H1 (cell line): ENCODE data around the gene MAD2L1BP. TPM values are rescaled to one million over a fixed set of nuclear protein-coding genes. Genes with fewer than 3 reads are reported as not detected.

Source experiments
- CTCF ChIA-PET: fragments of 300-600 bp; sonication (Branson Sonifier 250); formaldehyde crosslinking; loops from one replicate; lab custom pipeline; 2021; ENCODE audit not compliant: partially characterized antibody; lab: Charles Lee
- POLR2A ChIA-PET: fragments of 300-600 bp; sonication (Branson Sonifier 250); formaldehyde crosslinking; loops from one replicate; lab custom pipeline; 2021; ENCODE audit warnings: inconsistent platforms; ENCODE audit not compliant: partially characterized antibody; lab: Charles Lee
- DNase-seq, 2 experiments: peaks; one replicate each; pipeline versions ENCODE4 v3.0.0 to v3.0.0-alpha.2; 2010 to 2022; ENCODE audit warnings: low spot score in 2 of 2, low read depth in 1 of 2, mixed read lengths in 1 of 2
- FAIRE-seq: peaks from 2 replicates; lab custom pipeline; 2011; peaks lifted over from hg19 to GRCh38; lab: Jason Lieb, UNC
- H2AFZ ChIP-seq: 2 replicates; pipeline ENCODE4 v1.8.1; 2012; ENCODE audit warnings: low read length, inconsistent platforms
- H2AK5ac ChIP-seq: 2 replicates; pipeline ENCODE4 v1.6.1; 2013; ENCODE audit warnings: low read depth, low read length
- H2BK120ac ChIP-seq: replicated peaks from 2 replicates; pipeline ENCODE3; 2013; ENCODE audit warnings: low read depth, low read length, inconsistent platforms
- H2BK12ac ChIP-seq: 2 replicates; pipeline ENCODE4 v1.6.1; 2013; ENCODE audit warnings: low read depth, low read length
- H2BK15ac ChIP-seq: 2 replicates; pipeline ENCODE4 v1.6.1; 2013; ENCODE audit warnings: low read length
- H2BK20ac ChIP-seq: 2 replicates; pipeline ENCODE4 v1.6.1; 2013; ENCODE audit warnings: low read length
- H2BK5ac ChIP-seq: 2 replicates; pipeline ENCODE4 v1.6.1; 2013; ENCODE audit warnings: low read depth, low read length
- H3K14ac ChIP-seq: 2 replicates; pipeline ENCODE4 v1.6.1; 2013; ENCODE audit warnings: inconsistent platforms; ENCODE audit not compliant: insufficient read length
- H3K18ac ChIP-seq: 2 replicates; pipeline ENCODE4 v1.6.1; 2013; ENCODE audit warnings: low read length; ENCODE audit errors: extremely low read depth
- H3K23ac ChIP-seq: 2 replicates; pipeline ENCODE4 v1.6.1; 2013; ENCODE audit warnings: inconsistent platforms; ENCODE audit not compliant: insufficient read length
- H3K23me2 ChIP-seq: 2 replicates; pipeline ENCODE4 v1.6.1; 2013; ENCODE audit warnings: low read depth, low read length
- H3K27ac ChIP-seq: 2 replicates; pipeline ENCODE4 v1.6.1; 2011; ENCODE audit warnings: low read depth, low read length, inconsistent platforms
- H3K27me3 ChIP-seq, 4 experiments: replicated peaks in 1 of 4; 1 replicate in 1 of 4; 2 replicates in 3 of 4; pipeline versions ENCODE4 v1.6.1 to v1.8.1; 2011 to 2013; ENCODE audit warnings: low read length in 3 of 4, mild to moderate bottlenecking in 3 of 4, inconsistent platforms in 2 of 4, mixed read lengths in 2 of 4, moderate library complexity in 1 of 4; ENCODE audit not compliant: control insufficient read depth in 3 of 4, insufficient read depth in 3 of 4; ENCODE audit errors: extremely low read depth in 1 of 4
- H3K36me3 ChIP-seq, 4 experiments: 2 replicates each; pipeline versions ENCODE4 v1.6.1 to v1.8.1; 2011 to 2013; ENCODE audit warnings: mild to moderate bottlenecking in 4 of 4, low read length in 3 of 4, moderate library complexity in 2 of 4, control low read depth in 1 of 4, inconsistent platforms in 1 of 4; ENCODE audit not compliant: insufficient read depth in 4 of 4, control insufficient read depth in 2 of 4
- H3K4ac ChIP-seq: replicated peaks from 2 replicates; pipeline ENCODE3; 2013; ENCODE audit warnings: low read length, low read depth, mixed read lengths, inconsistent platforms; ENCODE audit not compliant: insufficient read length
- H3K4me1 ChIP-seq, 4 experiments: replicated peaks in 1 of 4; 1 replicate in 1 of 4; 2 replicates in 3 of 4; pipeline versions ENCODE4 v1.6.1 to v1.8.1; 2011 to 2013; ENCODE audit warnings: low read length in 3 of 4, inconsistent platforms in 2 of 4, mixed read lengths in 1 of 4; ENCODE audit not compliant: insufficient read depth in 4 of 4, control insufficient read depth in 3 of 4
- H3K4me2 ChIP-seq, 2 experiments: 2 replicates each; pipeline versions ENCODE4 v1.6.1 to v1.8.1; 2011 to 2013; ENCODE audit warnings: low read depth in 2 of 2, low read length in 2 of 2, control low read depth in 1 of 2, inconsistent platforms in 1 of 2, mild to moderate bottlenecking in 1 of 2; ENCODE audit not compliant: insufficient read depth in 1 of 2
- H3K4me3 ChIP-seq, 4 experiments: fragments of 200-600, 300-600 bp in 1 of 4; sonication (generic), shearing (Covaris generic), sonication (Bioruptor Twin) in 1 of 4; 2 replicates each; pipeline versions ENCODE4 v1.5.1 to v1.8.1; 2011 to 2016; ENCODE audit warnings: low read length in 4 of 4, low read depth in 3 of 4, control low read depth in 2 of 4, inconsistent platforms in 2 of 4, mild to moderate bottlenecking in 2 of 4, mixed read lengths in 1 of 4, moderate library complexity in 1 of 4; ENCODE audit not compliant: insufficient read depth in 2 of 4; ENCODE audit errors: extremely low read depth in 1 of 4
- H3K56ac ChIP-seq: replicated peaks from 2 replicates; pipeline ENCODE3; 2013; ENCODE audit warnings: low read depth, mild to moderate bottlenecking, mixed read lengths, low read length, inconsistent platforms; ENCODE audit not compliant: insufficient read length
- H3K79me1 ChIP-seq: 2 replicates; pipeline ENCODE4 v1.6.1; 2013; ENCODE audit warnings: low read depth, low read length, control low read depth
- H3K79me2 ChIP-seq, 2 experiments: 2 replicates each; pipeline versions ENCODE4 v1.6.1 to v1.8.1; 2012 to 2013; ENCODE audit warnings: low read length in 2 of 2, mild to moderate bottlenecking in 2 of 2, inconsistent platforms in 1 of 2; ENCODE audit not compliant: insufficient read depth in 2 of 2, control insufficient read depth in 1 of 2
- H3K9ac ChIP-seq, 4 experiments: replicated peaks in 1 of 4; 1 replicate in 1 of 4; 2 replicates in 3 of 4; pipeline versions ENCODE4 v1.6.1 to v1.8.1; 2011 to 2013; ENCODE audit warnings: low read depth in 3 of 4, low read length in 3 of 4, control low read depth in 2 of 4, mild to moderate bottlenecking in 2 of 4, moderate library complexity in 2 of 4, inconsistent platforms in 1 of 4; ENCODE audit errors: extremely low read depth in 1 of 4
- H3K9me3 ChIP-seq, 2 experiments: 2 replicates each; pipeline versions ENCODE4 v1.6.1 to v1.8.1; 2012 to 2013; ENCODE audit warnings: mild to moderate bottlenecking in 2 of 2, moderate library complexity in 2 of 2, control low read depth in 1 of 2, inconsistent platforms in 1 of 2, low read depth in 1 of 2, low read length in 1 of 2, mixed read lengths in 1 of 2; ENCODE audit not compliant: insufficient read depth in 2 of 2
- H4K20me1 ChIP-seq, 2 experiments: replicated peaks in 1 of 2; 2 replicates each; pipeline versions ENCODE3 to v1.8.1; 2011 to 2013; ENCODE audit warnings: inconsistent platforms in 2 of 2, low read length in 2 of 2, mild to moderate bottlenecking in 1 of 2; ENCODE audit not compliant: insufficient read depth in 2 of 2, control insufficient read depth in 1 of 2
- H4K5ac ChIP-seq: 2 replicates; pipeline ENCODE4 v1.6.1; 2013; ENCODE audit warnings: low read length, low read depth, mixed read lengths, inconsistent platforms; ENCODE audit not compliant: insufficient read length
- H4K8ac ChIP-seq: 2 replicates; pipeline ENCODE4 v1.8.0; 2013; ENCODE audit warnings: mild to moderate bottlenecking, moderate library complexity, low read length, inconsistent platforms; ENCODE audit not compliant: insufficient read depth; ENCODE audit errors: extremely low read depth
- H4K91ac ChIP-seq: replicated peaks from 2 replicates; pipeline ENCODE3; 2013; ENCODE audit warnings: low read length, mixed read lengths, inconsistent platforms; ENCODE audit not compliant: insufficient read length
- GTF2F1 ChIP-seq: IDR thresholded peaks from 2 replicates; pipeline ENCODE4 v1.6.1; 2012; ENCODE audit warnings: low read depth, low read length, improper control_type of control experiment, borderline replicate concordance
- HDAC6 ChIP-seq: IDR thresholded peaks from one replicate; pipeline ENCODE4 v1.7.1; 2012; ENCODE audit warnings: low read depth, mild to moderate bottlenecking, inconsistent platforms, low read length, moderate library complexity
- JUN ChIP-seq: IDR thresholded peaks from 2 replicates; pipeline ENCODE4 v1.6.1; 2011; ENCODE audit warnings: low read depth, mild to moderate bottlenecking, improper control_type of control experiment, low read length
- NANOG ChIP-seq: IDR thresholded peaks from 2 replicates; pipeline ENCODE4 v1.6.1; 2011; ENCODE audit warnings: low read length, low read depth, mild to moderate bottlenecking, inconsistent platforms; ENCODE audit not compliant: insufficient read depth, poor library complexity, severe bottlenecking
- NRF1 ChIP-seq: IDR thresholded peaks from 2 replicates; pipeline ENCODE4 v1.6.1; 2011; ENCODE audit warnings: mild to moderate bottlenecking, low read depth, low read length, improper control_type of control experiment
- POLR2A ChIP-seq, 2 experiments: IDR thresholded peaks; 1 replicate in 1 of 2; 2 replicates in 1 of 2; pipeline ENCODE4 v1.6.1; 2011; ENCODE audit warnings: low read depth in 2 of 2, low read length in 2 of 2, mild to moderate bottlenecking in 2 of 2; ENCODE audit errors: control extremely low read depth in 1 of 2
- SIN3A ChIP-seq, 2 experiments: IDR thresholded peaks in 1 of 2; conservative IDR thresholded peaks in 1 of 2; 2 replicates each; pipeline ENCODE4 v1.6.1; 2011 to 2012; ENCODE audit warnings: low read length in 2 of 2, improper control_type of control experiment in 1 of 2, low read depth in 1 of 2, mild to moderate bottlenecking in 1 of 2
- USF2 ChIP-seq: IDR thresholded peaks from 2 replicates; pipeline ENCODE4 v1.6.1; 2011; ENCODE audit warnings: low read length, improper control_type of control experiment
- WGBS, 2 experiments: shearing (Covaris generic) in 1 of 2; methylation state at CpG; one replicate each; pipeline versions ENCODE4 v1.1.6 to v1.1.7; 2013 to 2015; ENCODE audit warnings: low lambda C conversion rate in 2 of 2, mixed read lengths in 2 of 2, inconsistent platforms in 1 of 2, low coverage in 1 of 2, missing lambda C conversion rate in 1 of 2; ENCODE audit not compliant: insufficient replicate concordance in 2 of 2, insufficient coverage in 1 of 2, insufficient read length in 1 of 2; ENCODE audit errors: extremely low coverage in 1 of 2, missing lambda C conversion rate in 1 of 2; 5-methylcytosine and 5-hydroxymethylcytosine counted together
- polyA plus RNA-seq, 7 experiments: library from polyadenylated mRNA; depleted of rRNA in 3 of 7; stranded (reverse) in 5 of 7; unstranded in 2 of 7; fragments of >200 nt in 5 of 7; fragments of 200-250 nt in 2 of 7; gene quantifications; 1 replicate in 5 of 7; 2 replicates in 1 of 7; 4 replicates in 1 of 7; pipeline versions ENCODE4 v1.2.1 to v1.2.3, GENCODE V29; 2011 to 2013; ENCODE audit warnings: missing spikeins in 2 of 7, mixed read lengths in 2 of 7
- total RNA-seq: library from RNA; stranded (reverse); fragmentation: NEBNext Ultra II Directional; extraction: Animal tissue kit (Norgen Biotek cat#: 25700); gene quantifications from 2 replicates; pipeline ENCODE4 v1.2.1, GENCODE V29; 2021

Gene MAD2L1BP
- total and polyA plus RNA-seq, 2 of the 8 experiments (the other 6 are each of a cell fraction or from before 2014, with no cell fraction given): 35.5 to 70.0 TPM

DNA sequence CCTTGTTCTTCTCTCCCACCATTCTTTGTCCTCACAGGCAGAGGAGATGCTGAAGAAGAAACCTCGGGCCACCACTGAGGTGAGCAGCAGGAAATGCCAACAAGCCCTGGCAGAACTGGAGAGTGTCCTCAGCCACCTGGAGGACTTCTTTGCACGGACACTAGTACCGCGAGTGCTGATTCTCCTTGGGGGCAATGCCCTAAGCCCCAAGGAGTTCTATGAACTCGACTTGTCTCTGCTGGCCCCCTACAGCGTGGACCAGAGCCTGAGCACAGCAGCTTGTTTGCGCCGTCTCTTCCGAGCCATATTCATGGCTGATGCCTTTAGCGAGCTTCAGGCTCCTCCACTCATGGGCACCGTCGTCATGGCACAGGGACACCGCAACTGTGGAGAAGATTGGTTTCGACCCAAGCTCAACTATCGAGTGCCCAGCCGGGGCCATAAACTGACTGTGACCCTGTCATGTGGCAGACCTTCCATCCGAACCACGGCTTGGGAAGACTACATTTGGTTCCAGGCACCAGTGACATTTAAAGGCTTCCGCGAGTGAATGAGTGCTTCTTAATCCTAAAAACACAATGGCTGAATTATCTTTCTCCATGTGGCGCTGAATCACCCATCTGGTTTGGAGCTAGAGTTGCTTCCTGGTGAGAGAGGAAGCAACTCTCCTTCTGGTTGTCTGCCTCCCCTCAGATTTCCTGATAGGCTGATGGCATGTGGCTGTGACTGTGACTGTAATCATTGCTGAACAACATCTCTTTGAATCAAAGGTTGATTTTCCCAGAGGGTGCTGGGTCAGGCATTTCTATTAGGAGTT, 4.6 kb downstream of the MAD2L1BP start:
- Histone ChIP-seq H2BK5ac (no peak overlapping the region), H2BK20ac (no peak overlapping the region), H3K27ac (no peak overlapping the region), H4K20me1 (peaks cover 0 to 3% of the 10 kb centered on the region in 2 experiments), H3K4me1 (peaks cover 0 to 7% (median 3%) of the 10 kb centered on the region in 4 experiments; a peak in 4 of 7 replicates), H3K4ac (no peak overlapping the region), H3K9ac (no peak overlapping the region), H3K23ac (no peak overlapping the region), H3K56ac (no peak overlapping the region), H3K23me2 (peaks cover 7% of the 10 kb centered on the region), H3K79me1 (peaks cover 10% of the 10 kb centered on the region), H4K8ac (no peak overlapping the region), H2BK12ac (no peak overlapping the region), H3K27me3 (no peaks in the 10 kb centered on the region), H2BK15ac (no peak overlapping the region), H2AK5ac (no peak overlapping the region), H4K91ac (no peak overlapping the region), H3K79me2 (peaks cover 3 to 36% of the 10 kb centered on the region in 2 experiments; a peak in 3 of 4 replicates), H3K36me3 (peaks cover 9 to 32% (median 23%) of the 10 kb centered on the region in 4 experiments), H3K4me2 (no peak overlapping the region), H3K14ac (no peak overlapping the region), H2AFZ (no peak overlapping the region), H3K18ac (no peak overlapping the region), H2BK120ac (no peak overlapping the region), H3K9me3 (no peaks in the 10 kb centered on the region), H4K5ac (no peak overlapping the region), H3K4me3 (no peak overlapping the region)
- POLR2A ChIA-PET: interaction anchor here (8.9 kb wide), 1 partner anchor 10 kb away, joined by 79 read pairs; the partner anchor contains the start of gene GTPBP2
- no peak for TF ChIP-seq POLR2A (IDR thresholded peaks at IDR 0.05; ENCODE audit: control extremely low read depth in 1 of 2, low read depth in 2 of 2, low read length in 2 of 2)
- TF ChIP-seq NRF1: no peak
- no peak for TF ChIP-seq USF2
- no peak for TF ChIP-seq GTF2F1
- TF ChIP-seq HDAC6: no peak
- TF ChIP-seq SIN3A (conservative IDR thresholded peaks at IDR 0.05 in 1 of 2, IDR thresholded peaks at IDR 0.05 in 1 of 2; ENCODE audit: low read depth in 1 of 2, low read length in 2 of 2): no peak
- no peak for TF ChIP-seq NANOG
- TF ChIP-seq JUN: no peak
- FAIRE-seq (no peak), DNase-seq (no peak)
- WGBS, 2 experiments: 89% methylated on average over 21 of the region's 21 CpGs; no CpG with 5 or more reads in 1 of the 2 experiments
- CTCF ChIA-PET: interaction anchor here (0.9 to 1.2 kb wide), 2 partner anchors 28 to 134 kb away, joined by 4 read pairs; no protein-coding TSS in a partner anchor
